Measurements from ENCODE around the gene DPP6. TPM values are rescaled to one million over a fixed set of nuclear protein-coding genes. Genes with fewer than 3 reads are reported as not detected.

DPP6 gene
- total RNA-seq, 1 donor from 2014 or later = 1.2 TPM

GRCh38 chr7:154633641-154634040, 581.4 kb downstream of the DPP6 start:
- no peak for TF ChIP-seq CTCF (conservative IDR thresholded peaks at IDR 0.05; ENCODE audit: low read depth, low read length)
- no peak for DNase-seq (ENCODE audit: low read depth)
- no peak overlapping the region for H3K4me3 ChIP-seq (ENCODE audit: low read depth, low read length)

- H3K4me3 ChIP-seq (ENCODE audit: low read depth, low read length) = no peak overlapping the region
- no peak for DNase-seq (ENCODE audit: low read depth)
- no peak for TF ChIP-seq CTCF (conservative IDR thresholded peaks at IDR 0.05; ENCODE audit: low read depth, low read length)
Measured at GRCh38 chr7:154638286-154638685, 586.1 kb downstream of the DPP6 start.

GRCh38 chr7:154640266-154640865, 588.2 kb downstream of the DPP6 start:
- TF ChIP-seq CTCF (conservative IDR thresholded peaks at IDR 0.05; ENCODE audit: low read depth, low read length) = no peak
- no peak for DNase-seq (ENCODE audit: low read depth)
- no peak overlapping the region for H3K4me3 ChIP-seq (ENCODE audit: low read depth, low read length)

- no peak overlapping the region for H3K4me3 ChIP-seq (ENCODE audit: low read depth, low read length)
- no peak for DNase-seq (ENCODE audit: low read depth)
- no peak for TF ChIP-seq CTCF (conservative IDR thresholded peaks at IDR 0.05; ENCODE audit: low read depth, low read length)
Measured at GRCh38 chr7:154640917-154641316, 588.7 kb downstream of the DPP6 start.

GRCh38 chr7:154644366-154644765, 592.2 kb downstream of the DPP6 start:
- no peak for DNase-seq (ENCODE audit: low read depth)
- TF ChIP-seq CTCF (conservative IDR thresholded peaks at IDR 0.05; ENCODE audit: low read depth, low read length) = no peak
- no peak overlapping the region for H3K4me3 ChIP-seq (ENCODE audit: low read depth, low read length)

GRCh38 chr7:154646126-154647013, 594.2 kb downstream of the DPP6 start:
- no peak overlapping the region for H3K4me3 ChIP-seq (ENCODE audit: low read depth, low read length)
- TF ChIP-seq CTCF (conservative IDR thresholded peaks at IDR 0.05; ENCODE audit: low read depth, low read length) = no peak
- no peak for DNase-seq (ENCODE audit: low read depth)
